Head of caudate nucleus (tissue), 42 donors: ENCODE measurements around the gene MAGEB5.
"Not testable (repeated sequence)": the region's sequence is repeated elsewhere in the genome, so short reads cannot be mapped to it uniquely, and the experiment has no call there.

Experiments used
- DNase-seq, 42 donors: peaks; one replicate each; pipeline versions ENCODE4 v3.0.0 to v3.0.0-alpha.2; 2020 to 2021; ENCODE audit warnings: mixed read lengths in 7 of 42
- intact Hi-C: fragments of 100-400 bp; cut with DNase I; formaldehyde crosslinking; loops from one replicate; pipeline ENCODE4 v1.15.0; 2022

The MAGEB5 gene

GRCh38 chrX:26215869-26216268 lies at the start of gene MAGEB5:
Gene MAGEB5 (plus strand): TSS chrX:26216169. CDS start chrX:26217302, 1,133 bp downstream.
- intact Hi-C loops: no loop called here
- DNase-seq: no peak

GRCh38 chrX:26192204-26192603 lies 23.8 kb upstream of the MAGEB5 start, which contains the start of gene MAGEB6:
Gene MAGEB6 (plus strand): TSS chrX:26192440. CDS start chrX:26193847, 1,407 bp downstream.
- intact Hi-C loops: no loop called here
- DNase-seq: no peak

GRCh38 chrX:26203561-26203960 lies 12.4 kb upstream of the MAGEB5 start:
- intact Hi-C loops: no loop called here
- no peak for DNase-seq

GRCh38 chrX:26204717-26205116 lies 11.3 kb upstream of the MAGEB5 start:
- intact Hi-C loops, DNase-seq: not testable (repeated sequence)

- DNase-seq: no peak
- intact Hi-C loops: no loop called here
These were observed 8.0 kb upstream of the MAGEB5 start for GRCh38 chrX:26208012-26208411.

- no peak for DNase-seq
- intact Hi-C loops: no loop called here
These were observed 3.4 kb downstream of the MAGEB5 start for GRCh38 chrX:26219351-26219750.

GRCh38 chrX:26234177-26234576 lies 18.2 kb downstream of the MAGEB5 start:
- intact Hi-C loops: no loop called here
- DNase-seq: no peak

GRCh38 chrX:26253526-26253925 lies 37.6 kb downstream of the MAGEB5 start:
- intact Hi-C loops: no loop called here
- DNase-seq: no peak

- no peak for DNase-seq
These were observed 38.5 kb downstream of the MAGEB5 start for GRCh38 chrX:26254436-26254835.

GRCh38 chrX:26262121-26262523 lies 46.2 kb downstream of the MAGEB5 start:
- intact Hi-C loops: no loop called here

More at GRCh38 chrX:26254436-26254835, 38.5 kb downstream of the MAGEB5 start:
- intact Hi-C loops: no loop called here

More at GRCh38 chrX:26262121-26262523, 46.2 kb downstream of the MAGEB5 start:
- DNase-seq: no peak
